ENCODE measurements around the gene FKBP7. TPM values are rescaled to one million over a fixed set of nuclear protein-coding genes. Genes with fewer than 3 reads are reported as not detected.

The FKBP7 gene
- total and polyA plus RNA-seq, 2 of the 13 experiments (the other 11 are each of a cell fraction or from before 2014, with no cell fraction given) = 12.4 to 14.8 TPM

DNA sequence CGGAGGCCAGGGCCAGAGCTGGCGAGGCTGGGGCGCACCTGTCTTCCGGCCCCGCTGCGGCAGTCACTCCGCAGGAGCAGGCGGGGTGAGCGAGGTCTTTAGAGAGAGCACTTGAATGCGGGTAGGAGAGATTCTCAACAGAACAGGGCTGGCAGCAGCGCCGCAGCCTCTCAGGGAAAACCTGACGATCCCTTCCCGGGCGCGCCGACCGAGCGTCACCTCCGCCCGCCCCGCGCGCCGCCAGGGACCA is 28.0 kb downstream of the FKBP7 start (continued):
- TF ChIP-seq MTF2 (CRISPR knock-in tag; IDR thresholded peaks at IDR 0.05; ENCODE audit: borderline replicate concordance) = peak; percentile 20; the same call in 1 of the 2 replicates
- TF ChIP-seq, protein P1, sequence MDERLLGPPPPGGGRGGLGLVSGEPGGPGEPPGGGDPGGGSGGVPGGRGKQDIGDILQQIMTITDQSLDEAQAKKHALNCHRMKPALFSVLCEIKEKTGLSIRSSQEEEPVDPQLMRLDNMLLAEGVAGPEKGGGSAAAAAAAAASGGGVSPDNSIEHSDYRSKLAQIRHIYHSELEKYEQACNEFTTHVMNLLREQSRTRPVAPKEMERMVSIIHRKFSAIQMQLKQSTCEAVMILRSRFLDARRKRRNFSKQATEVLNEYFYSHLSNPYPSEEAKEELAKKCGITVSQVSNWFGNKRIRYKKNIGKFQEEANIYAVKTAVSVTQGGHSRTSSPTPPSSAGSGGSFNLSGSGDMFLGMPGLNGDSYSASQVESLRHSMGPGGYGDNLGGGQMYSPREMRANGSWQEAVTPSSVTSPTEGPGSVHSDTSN (CRISPR knock-in tag; IDR thresholded peaks at IDR 0.05) = no peak
- TF ChIP-seq, protein P2, sequence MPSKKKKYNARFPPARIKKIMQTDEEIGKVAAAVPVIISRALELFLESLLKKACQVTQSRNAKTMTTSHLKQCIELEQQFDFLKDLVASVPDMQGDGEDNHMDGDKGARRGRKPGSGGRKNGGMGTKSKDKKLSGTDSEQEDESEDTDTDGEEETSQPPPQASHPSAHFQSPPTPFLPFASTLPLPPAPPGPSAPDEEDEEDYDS (CRISPR knock-in tag; IDR thresholded peaks at IDR 0.05) = no peak
- TF ChIP-seq ZNF124 (CRISPR knock-in tag; IDR thresholded peaks at IDR 0.05) = no peak
- TF ChIP-seq NFE2L1 (CRISPR knock-in tag; IDR thresholded peaks at IDR 0.05; ENCODE audit: borderline replicate concordance) = no peak
- TF ChIP-seq ZNF160 (CRISPR knock-in tag; IDR thresholded peaks at IDR 0.05) = no peak
- no peak for TF ChIP-seq SUZ12 (IDR thresholded peaks at IDR 0.05; ENCODE audit: low read depth, low read length)
- TF ChIP-seq, protein P3, sequence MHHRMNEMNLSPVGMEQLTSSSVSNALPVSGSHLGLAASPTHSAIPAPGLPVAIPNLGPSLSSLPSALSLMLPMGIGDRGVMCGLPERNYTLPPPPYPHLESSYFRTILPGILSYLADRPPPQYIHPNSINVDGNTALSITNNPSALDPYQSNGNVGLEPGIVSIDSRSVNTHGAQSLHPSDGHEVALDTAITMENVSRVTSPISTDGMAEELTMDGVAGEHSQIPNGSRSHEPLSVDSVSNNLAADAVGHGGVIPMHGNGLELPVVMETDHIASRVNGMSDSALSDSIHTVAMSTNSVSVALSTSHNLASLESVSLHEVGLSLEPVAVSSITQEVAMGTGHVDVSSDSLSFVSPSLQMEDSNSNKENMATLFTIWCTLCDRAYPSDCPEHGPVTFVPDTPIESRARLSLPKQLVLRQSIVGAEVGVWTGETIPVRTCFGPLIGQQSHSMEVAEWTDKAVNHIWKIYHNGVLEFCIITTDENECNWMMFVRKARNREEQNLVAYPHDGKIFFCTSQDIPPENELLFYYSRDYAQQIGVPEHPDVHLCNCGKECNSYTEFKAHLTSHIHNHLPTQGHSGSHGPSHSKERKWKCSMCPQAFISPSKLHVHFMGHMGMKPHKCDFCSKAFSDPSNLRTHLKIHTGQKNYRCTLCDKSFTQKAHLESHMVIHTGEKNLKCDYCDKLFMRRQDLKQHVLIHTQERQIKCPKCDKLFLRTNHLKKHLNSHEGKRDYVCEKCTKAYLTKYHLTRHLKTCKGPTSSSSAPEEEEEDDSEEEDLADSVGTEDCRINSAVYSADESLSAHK (CRISPR knock-in tag; IDR thresholded peaks at IDR 0.05; ENCODE audit: borderline replicate concordance) = no peak
- TF ChIP-seq ZNF562 (CRISPR knock-in tag; IDR thresholded peaks at IDR 0.05; ENCODE audit: borderline replicate concordance) = no peak
- TF ChIP-seq, protein P4, sequence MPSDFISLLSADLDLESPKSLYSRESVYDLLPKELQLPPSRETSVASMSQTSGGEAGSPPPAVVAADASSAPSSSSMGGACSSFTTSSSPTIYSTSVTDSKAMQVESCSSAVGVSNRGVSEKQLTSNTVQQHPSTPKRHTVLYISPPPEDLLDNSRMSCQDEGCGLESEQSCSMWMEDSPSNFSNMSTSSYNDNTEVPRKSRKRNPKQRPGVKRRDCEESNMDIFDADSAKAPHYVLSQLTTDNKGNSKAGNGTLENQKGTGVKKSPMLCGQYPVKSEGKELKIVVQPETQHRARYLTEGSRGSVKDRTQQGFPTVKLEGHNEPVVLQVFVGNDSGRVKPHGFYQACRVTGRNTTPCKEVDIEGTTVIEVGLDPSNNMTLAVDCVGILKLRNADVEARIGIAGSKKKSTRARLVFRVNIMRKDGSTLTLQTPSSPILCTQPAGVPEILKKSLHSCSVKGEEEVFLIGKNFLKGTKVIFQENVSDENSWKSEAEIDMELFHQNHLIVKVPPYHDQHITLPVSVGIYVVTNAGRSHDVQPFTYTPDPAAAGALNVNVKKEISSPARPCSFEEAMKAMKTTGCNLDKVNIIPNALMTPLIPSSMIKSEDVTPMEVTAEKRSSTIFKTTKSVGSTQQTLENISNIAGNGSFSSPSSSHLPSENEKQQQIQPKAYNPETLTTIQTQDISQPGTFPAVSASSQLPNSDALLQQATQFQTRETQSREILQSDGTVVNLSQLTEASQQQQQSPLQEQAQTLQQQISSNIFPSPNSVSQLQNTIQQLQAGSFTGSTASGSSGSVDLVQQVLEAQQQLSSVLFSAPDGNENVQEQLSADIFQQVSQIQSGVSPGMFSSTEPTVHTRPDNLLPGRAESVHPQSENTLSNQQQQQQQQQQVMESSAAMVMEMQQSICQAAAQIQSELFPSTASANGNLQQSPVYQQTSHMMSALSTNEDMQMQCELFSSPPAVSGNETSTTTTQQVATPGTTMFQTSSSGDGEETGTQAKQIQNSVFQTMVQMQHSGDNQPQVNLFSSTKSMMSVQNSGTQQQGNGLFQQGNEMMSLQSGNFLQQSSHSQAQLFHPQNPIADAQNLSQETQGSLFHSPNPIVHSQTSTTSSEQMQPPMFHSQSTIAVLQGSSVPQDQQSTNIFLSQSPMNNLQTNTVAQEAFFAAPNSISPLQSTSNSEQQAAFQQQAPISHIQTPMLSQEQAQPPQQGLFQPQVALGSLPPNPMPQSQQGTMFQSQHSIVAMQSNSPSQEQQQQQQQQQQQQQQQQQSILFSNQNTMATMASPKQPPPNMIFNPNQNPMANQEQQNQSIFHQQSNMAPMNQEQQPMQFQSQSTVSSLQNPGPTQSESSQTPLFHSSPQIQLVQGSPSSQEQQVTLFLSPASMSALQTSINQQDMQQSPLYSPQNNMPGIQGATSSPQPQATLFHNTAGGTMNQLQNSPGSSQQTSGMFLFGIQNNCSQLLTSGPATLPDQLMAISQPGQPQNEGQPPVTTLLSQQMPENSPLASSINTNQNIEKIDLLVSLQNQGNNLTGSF (CRISPR knock-in tag; IDR thresholded peaks at IDR 0.05) = no peak
- TF ChIP-seq, protein P5, sequence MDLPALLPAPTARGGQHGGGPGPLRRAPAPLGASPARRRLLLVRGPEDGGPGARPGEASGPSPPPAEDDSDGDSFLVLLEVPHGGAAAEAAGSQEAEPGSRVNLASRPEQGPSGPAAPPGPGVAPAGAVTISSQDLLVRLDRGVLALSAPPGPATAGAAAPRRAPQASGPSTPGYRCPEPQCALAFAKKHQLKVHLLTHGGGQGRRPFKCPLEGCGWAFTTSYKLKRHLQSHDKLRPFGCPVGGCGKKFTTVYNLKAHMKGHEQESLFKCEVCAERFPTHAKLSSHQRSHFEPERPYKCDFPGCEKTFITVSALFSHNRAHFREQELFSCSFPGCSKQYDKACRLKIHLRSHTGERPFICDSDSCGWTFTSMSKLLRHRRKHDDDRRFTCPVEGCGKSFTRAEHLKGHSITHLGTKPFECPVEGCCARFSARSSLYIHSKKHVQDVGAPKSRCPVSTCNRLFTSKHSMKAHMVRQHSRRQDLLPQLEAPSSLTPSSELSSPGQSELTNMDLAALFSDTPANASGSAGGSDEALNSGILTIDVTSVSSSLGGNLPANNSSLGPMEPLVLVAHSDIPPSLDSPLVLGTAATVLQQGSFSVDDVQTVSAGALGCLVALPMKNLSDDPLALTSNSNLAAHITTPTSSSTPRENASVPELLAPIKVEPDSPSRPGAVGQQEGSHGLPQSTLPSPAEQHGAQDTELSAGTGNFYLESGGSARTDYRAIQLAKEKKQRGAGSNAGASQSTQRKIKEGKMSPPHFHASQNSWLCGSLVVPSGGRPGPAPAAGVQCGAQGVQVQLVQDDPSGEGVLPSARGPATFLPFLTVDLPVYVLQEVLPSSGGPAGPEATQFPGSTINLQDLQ (CRISPR knock-in tag; IDR thresholded peaks at IDR 0.05) = no peak; the same call in 1 of the 2 replicates
- TF ChIP-seq EED (CRISPR knock-in tag; IDR thresholded peaks at IDR 0.05) = no peak
- TF ChIP-seq PHF5A (CRISPR knock-in tag; IDR thresholded peaks at IDR 0.05; ENCODE audit: low read depth, unreplicated experiment) = no peak
- TF ChIP-seq, protein P6, sequence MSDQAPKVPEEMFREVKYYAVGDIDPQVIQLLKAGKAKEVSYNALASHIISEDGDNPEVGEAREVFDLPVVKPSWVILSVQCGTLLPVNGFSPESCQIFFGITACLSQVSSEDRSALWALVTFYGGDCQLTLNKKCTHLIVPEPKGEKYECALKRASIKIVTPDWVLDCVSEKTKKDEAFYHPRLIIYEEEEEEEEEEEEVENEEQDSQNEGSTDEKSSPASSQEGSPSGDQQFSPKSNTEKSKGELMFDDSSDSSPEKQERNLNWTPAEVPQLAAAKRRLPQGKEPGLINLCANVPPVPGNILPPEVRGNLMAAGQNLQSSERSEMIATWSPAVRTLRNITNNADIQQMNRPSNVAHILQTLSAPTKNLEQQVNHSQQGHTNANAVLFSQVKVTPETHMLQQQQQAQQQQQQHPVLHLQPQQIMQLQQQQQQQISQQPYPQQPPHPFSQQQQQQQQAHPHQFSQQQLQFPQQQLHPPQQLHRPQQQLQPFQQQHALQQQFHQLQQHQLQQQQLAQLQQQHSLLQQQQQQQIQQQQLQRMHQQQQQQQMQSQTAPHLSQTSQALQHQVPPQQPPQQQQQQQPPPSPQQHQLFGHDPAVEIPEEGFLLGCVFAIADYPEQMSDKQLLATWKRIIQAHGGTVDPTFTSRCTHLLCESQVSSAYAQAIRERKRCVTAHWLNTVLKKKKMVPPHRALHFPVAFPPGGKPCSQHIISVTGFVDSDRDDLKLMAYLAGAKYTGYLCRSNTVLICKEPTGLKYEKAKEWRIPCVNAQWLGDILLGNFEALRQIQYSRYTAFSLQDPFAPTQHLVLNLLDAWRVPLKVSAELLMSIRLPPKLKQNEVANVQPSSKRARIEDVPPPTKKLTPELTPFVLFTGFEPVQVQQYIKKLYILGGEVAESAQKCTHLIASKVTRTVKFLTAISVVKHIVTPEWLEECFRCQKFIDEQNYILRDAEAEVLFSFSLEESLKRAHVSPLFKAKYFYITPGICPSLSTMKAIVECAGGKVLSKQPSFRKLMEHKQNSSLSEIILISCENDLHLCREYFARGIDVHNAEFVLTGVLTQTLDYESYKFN (CRISPR knock-in tag; conservative IDR thresholded peaks at IDR 0.05) = no peak
